GM12878 (cell line): ENCODE measurements around the gene PANK1. TPM values are rescaled to one million over a fixed set of nuclear protein-coding genes. Genes with fewer than 3 reads are reported as not detected.

Experiments
- ATAC-seq: fragments of 200-7000 bp; cut with Tn5 transposase; 3 replicates; pipeline ENCODE4 v1.9.1; 2020; ENCODE audit warnings: mild to moderate bottlenecking, moderate library complexity
- BruUV-seq: library from RNA; stranded (reverse); fragments of 400-500 nt; replicated peaks from 2 replicates; lab custom pipeline; 2021; lab: Mats Ljungman, UMichigan
- CTCF ChIA-PET: fragments of 300-600 bp; sonication (Branson Sonifier 250); formaldehyde crosslinking; extraction: SDS; loops from one replicate; lab custom pipeline; 2021; ENCODE audit warnings: inconsistent platforms; lab: Yijun Ruan, JAX
- POLR2A ChIA-PET: fragments of 350-600 bp; formaldehyde crosslinking; extraction: SDS; loops from one replicate; lab custom pipeline; 2021; ENCODE audit warnings: inconsistent platforms; lab: Charles Lee
- RAD21 ChIA-PET: fragments of 300-600 bp; sonication (Branson Sonifier 250); formaldehyde crosslinking; loops from one replicate; lab custom pipeline; 2023; ENCODE audit warnings: antibody characterized with exemption; ENCODE audit not compliant: unreplicated experiment; lab: Charles Lee
- SMC1A ChIA-PET: fragments of 300-600 bp; sonication (Branson Sonifier 250); formaldehyde crosslinking; loops from one replicate; lab custom pipeline; 2023; ENCODE audit not compliant: unreplicated experiment, uncharacterized antibody; lab: Charles Lee
- DNase-seq: peaks from one replicate; pipeline ENCODE4 v3.0.0-alpha.2; 2011; ENCODE audit warnings: low read depth, low spot score
- FAIRE-seq: peaks from 3 replicates; lab custom pipeline; 2011; peaks lifted over from hg19 to GRCh38; lab: Jason Lieb, UNC
- H2AFZ ChIP-seq: 2 replicates; pipeline ENCODE4 v1.6.0; 2011; ENCODE audit warnings: low read depth, low read length, control low read depth; ENCODE audit not compliant: control insufficient read depth
- H3K27ac ChIP-seq: 2 replicates; pipeline ENCODE4 v1.5.1; 2011; ENCODE audit warnings: control low read depth; ENCODE audit not compliant: control insufficient read depth, insufficient read depth
- H3K27me3 ChIP-seq, 2 experiments: replicated peaks in 1 of 2; 2 replicates each; pipeline versions ENCODE4 v1.6.0 to v1.6.1; 2011; ENCODE audit warnings: low read length in 1 of 2; ENCODE audit not compliant: control insufficient read depth in 2 of 2, insufficient read depth in 2 of 2
- H3K36me3 ChIP-seq, 2 experiments: 2 replicates each; pipeline ENCODE4 v1.5.1; 2011; ENCODE audit warnings: low read length in 1 of 2; ENCODE audit not compliant: control insufficient read depth in 2 of 2, insufficient read depth in 2 of 2
- H3K4me1 ChIP-seq: 2 replicates; pipeline ENCODE4 v1.6.1; 2011; ENCODE audit warnings: mild to moderate bottlenecking, low read length, moderate library complexity, mixed read lengths; ENCODE audit not compliant: control insufficient read depth, insufficient read depth
- H3K4me2 ChIP-seq: 2 replicates; pipeline ENCODE4 v1.6.0; 2011; ENCODE audit warnings: control low read depth; ENCODE audit not compliant: control insufficient read depth, insufficient read depth
- H3K4me3 ChIP-seq: fragments of 200-600 bp; sonication (generic); 2 replicates; pipeline ENCODE4 v1.5.1; 2016
- H3K79me2 ChIP-seq: 2 replicates; pipeline ENCODE4 v1.6.0; 2011; ENCODE audit warnings: low read length; ENCODE audit not compliant: control insufficient read depth, insufficient read depth
- H3K9ac ChIP-seq: 2 replicates; pipeline ENCODE4 v1.8.0; 2011; ENCODE audit warnings: low read length, control low read depth, mixed read lengths; ENCODE audit not compliant: control insufficient read depth, insufficient read depth
- H3K9me3 ChIP-seq: replicated peaks from 3 replicates; pipeline ENCODE4 v1.5.1; 2011; ENCODE audit warnings: mild to moderate bottlenecking, low read length; ENCODE audit not compliant: control insufficient read depth, insufficient read depth
- H4K20me1 ChIP-seq: 2 replicates; pipeline ENCODE4 v1.6.0; 2011; ENCODE audit not compliant: control insufficient read depth, insufficient read depth
- BACH1 ChIP-seq: fragments of 450-650 bp; IDR thresholded peaks from 2 replicates; pipeline ENCODE4 v1.6.1; 2017; ENCODE audit warnings: mild to moderate bottlenecking, borderline replicate concordance
- BHLHE40 ChIP-seq, 2 experiments: fragments of 450-650 bp in 1 of 2; IDR thresholded peaks; 2 replicates each; pipeline ENCODE4 v1.6.1; 2011 to 2017; ENCODE audit warnings: low read depth in 2 of 2, borderline replicate concordance in 1 of 2, improper control_type of control experiment in 1 of 2, low read length in 1 of 2, mild to moderate bottlenecking in 1 of 2
- E4F1 ChIP-seq: fragments of 450-650 bp; IDR thresholded peaks from 2 replicates; pipeline ENCODE4 v1.6.1; 2018; ENCODE audit warnings: borderline replicate concordance, mild to moderate bottlenecking; ENCODE audit not compliant: partially characterized antibody
- ETV6 ChIP-seq, 2 experiments: fragments of 450-650 bp in 1 of 2; IDR thresholded peaks in 1 of 2; conservative IDR thresholded peaks in 1 of 2; 2 replicates each; pipeline ENCODE4 v1.6.1; 2014; ENCODE audit warnings: antibody characterized with exemption in 1 of 2, borderline replicate concordance in 1 of 2, low read depth in 1 of 2, mild to moderate bottlenecking in 1 of 2, moderate library complexity in 1 of 2
- HCFC1 ChIP-seq: fragments of 150-350 bp; IDR thresholded peaks from 2 replicates; pipeline ENCODE4 v1.6.1; 2014; ENCODE audit warnings: low read length
- HDAC6 ChIP-seq: fragments of 200-600 bp; sonication (generic); IDR thresholded peaks from one replicate; pipeline ENCODE4 v1.8.0; 2017; ENCODE audit warnings: antibody characterized with exemption; ENCODE audit not compliant: unreplicated experiment
- JUND ChIP-seq: IDR thresholded peaks from 2 replicates; pipeline ENCODE4 v1.6.1; 2012; ENCODE audit warnings: low read depth, mild to moderate bottlenecking, low read length, improper control_type of control experiment, moderate library complexity
- RAD51 ChIP-seq: fragments of 450-650 bp; IDR thresholded peaks from 2 replicates; pipeline ENCODE4 v1.6.1; 2016; ENCODE audit warnings: moderate library complexity, mild to moderate bottlenecking, inconsistent platforms
- RELB ChIP-seq: fragments of 450-650 bp; IDR thresholded peaks from 2 replicates; pipeline ENCODE4 v1.6.1; 2017; ENCODE audit warnings: low read depth, mild to moderate bottlenecking, moderate library complexity
- SIX5 ChIP-seq: IDR thresholded peaks from 2 replicates; pipeline ENCODE4 v1.6.1; 2011; ENCODE audit warnings: mild to moderate bottlenecking, low read depth, low read length, moderate library complexity; ENCODE audit not compliant: severe bottlenecking
- SUZ12 ChIP-seq: fragments of 200-600 bp; sonication (generic); IDR thresholded peaks from one replicate; pipeline ENCODE4 v1.6.1; 2018; ENCODE audit warnings: antibody characterized with exemption, mild to moderate bottlenecking; ENCODE audit not compliant: unreplicated experiment
- ZBTB4 ChIP-seq: fragments of 450-650 bp; formaldehyde crosslinking; IDR thresholded peaks from 2 replicates; pipeline ENCODE4 v1.4.0; 2022; ENCODE audit warnings: mild to moderate bottlenecking, moderate library complexity
- ZNF207 ChIP-seq: fragments of 450-650 bp; IDR thresholded peaks from 2 replicates; pipeline ENCODE4 v1.6.1; 2014; ENCODE audit warnings: antibody characterized with exemption, mild to moderate bottlenecking, borderline replicate concordance
- ZNF622 ChIP-seq: fragments of 450-650 bp; IDR thresholded peaks from 2 replicates; pipeline ENCODE4 v1.6.1; 2017; ENCODE audit warnings: mild to moderate bottlenecking, inconsistent platforms
- WGBS: methylation state at CpG from one replicate; pipeline ENCODE4 v1.1.6; 2016; ENCODE audit warnings: low lambda C conversion rate; ENCODE audit not compliant: insufficient replicate concordance, insufficient coverage; ENCODE audit errors: missing lambda C conversion rate; 5-methylcytosine and 5-hydroxymethylcytosine counted together
- in situ Hi-C: fragments of 300-500 bp; cut with MboI; formaldehyde crosslinking; loops from 9 replicates; pipeline ENCODE4 v1.14.3; 2018; ENCODE audit warnings: mixed read lengths
- intact Hi-C: fragments of 100-400 bp; cut with micrococcal nuclease; formaldehyde crosslinking; loops from one replicate; pipeline ENCODE4 v1.14.2; 2022; ENCODE audit not compliant: unreplicated experiment
- polyA plus RNA-seq, 11 experiments: library from polyadenylated mRNA; depleted of rRNA in 4 of 11; unstranded in 6 of 11; stranded (reverse) in 5 of 11; fragments of >200 nt; fragmentation: Nextera tagmentation in 4 of 11; fragmentation: Illumina TruSeq in 1 of 11; extraction: Ambion mirVana in 4 of 11; extraction: Trizol in 1 of 11; gene quantifications; 1 replicate in 1 of 11; 2 replicates in 10 of 11; pipeline versions ENCODE4 v1.2.1 to v1.2.3, GENCODE V29; 2011 to 2016; ENCODE audit warnings: inconsistent platforms in 2 of 11, missing spikeins in 2 of 11, low read depth in 1 of 11
- total RNA-seq, 4 experiments: library from RNA; depleted of rRNA in 3 of 4; stranded (reverse); fragments of >200 nt in 3 of 4; fragmentation: Illumina TruSeq in 1 of 4; extraction: Trizol in 1 of 4; gene quantifications; 2 replicates each; pipeline versions ENCODE4 v1.2.1 to v1.2.3, GENCODE V29; 2013 to 2021

PANK1 gene
- total and polyA plus RNA-seq, 10 of the 15 experiments (the other 5 are each of a cell fraction or from before 2014, with no cell fraction given), result 1.9 to 10.6 (median 5.8) TPM

- POLR2A ChIA-PET, result no interaction called here
- TF ChIP-seq RELB, result no peak
- TF ChIP-seq ZNF622, result no peak
- no peak for TF ChIP-seq ETV6 (conservative IDR thresholded peaks at IDR 0.05 in 1 of 2, IDR thresholded peaks at IDR 0.05 in 1 of 2; ENCODE audit: borderline replicate concordance in 1 of 2, low read depth in 1 of 2)
- no peak for TF ChIP-seq ZNF207
- TF ChIP-seq JUND, result no peak
- no peak for TF ChIP-seq HDAC6
- TF ChIP-seq SIX5, result no peak
- no peak for TF ChIP-seq BHLHE40 (IDR thresholded peaks at IDR 0.05; ENCODE audit: borderline replicate concordance in 1 of 2, low read depth in 2 of 2, low read length in 1 of 2)
- TF ChIP-seq BACH1, result no peak
- no peak for TF ChIP-seq ZBTB4 (CRISPR knock-in tag)
- TF ChIP-seq RAD51, result no peak
- no peak for TF ChIP-seq E4F1
- no peak for TF ChIP-seq HCFC1
- TF ChIP-seq SUZ12, result no peak
Observed at GRCh38 chr10:89639326-89639725, 5.7 kb downstream of the PANK1 start.

More at GRCh38 chr10:89639326-89639725, 5.7 kb downstream of the PANK1 start:
- Histone ChIP-seq H3K27ac (no peak overlapping the region), H4K20me1 (no peaks in the 10 kb centered on the region), H3K36me3 (peaks cover 0 to 2% of the 10 kb centered on the region in 2 experiments; a peak in 1 of 4 replicates), H3K4me1 (no peaks in the 10 kb centered on the region), H2AFZ (no peak overlapping the region), H3K4me3 (no peak overlapping the region), H3K79me2 (peaks cover 23% of the 10 kb centered on the region), H3K9ac (no peak overlapping the region), H3K4me2 (no peak overlapping the region), H3K9me3 (no peaks in the 10 kb centered on the region), H3K27me3 (no peaks in the 10 kb centered on the region)
- ATAC-seq (no peak), DNase-seq (no peak), FAIRE-seq (no peak)
- ChIA-PET CTCF (no interaction called here), SMC1A (interaction anchor here (1.5 to 3.1 kb wide), 2 partner anchors 9 to 30 kb away, joined by 5 to 13 read pairs; no protein-coding TSS in a partner anchor), RAD21 (no interaction called here)
- 97% methylated on average over 2 of the region's 2 CpGs for WGBS
- BruUV-seq, result no TSS peak
- intact Hi-C loops (no loop called here), in situ Hi-C loops (no loop called here)
